NCI-H2196 (cell line): ENCODE measurements around the gene DOK7.

Source experiments
- DNase-seq: peaks from one replicate; lab custom pipeline; 2025; ENCODE audit not compliant: unreplicated experiment; lab: John Stamatoyannopoulos, UW

The DOK7 gene

GRCh38 chr4:3518941-3519340 is 55.8 kb downstream of the DOK7 start:
- no peak for DNase-seq

- no peak for DNase-seq
These were observed 56.6 kb downstream of the DOK7 start for GRCh38 chr4:3519468-3520264.

GRCh38 chr4:3520276-3520675 is 57.2 kb downstream of the DOK7 start:
- no peak for DNase-seq

GRCh38 chr4:3520796-3521600 is 57.9 kb downstream of the DOK7 start:
- no peak for DNase-seq

- no peak for DNase-seq
These were observed 58.7 kb downstream of the DOK7 start for GRCh38 chr4:3521621-3522325.

GRCh38 chr4:3522326-3522640 is 59.2 kb downstream of the DOK7 start:
- no peak for DNase-seq

- no peak for DNase-seq
These were observed 59.5 kb downstream of the DOK7 start for GRCh38 chr4:3522651-3523050.

- no peak for DNase-seq
These were observed 60.1 kb downstream of the DOK7 start for GRCh38 chr4:3523146-3523627.

GRCh38 chr4:3523628-3524221 is 60.6 kb downstream of the DOK7 start:
- no peak for DNase-seq

GRCh38 chr4:3524349-3524748 is 61.2 kb downstream of the DOK7 start:
- DNase-seq = no peak

GRCh38 chr4:3524920-3525319 is 61.8 kb downstream of the DOK7 start:
- no peak for DNase-seq

GRCh38 chr4:3525532-3526430 is 62.7 kb downstream of the DOK7 start:
- DNase-seq = no peak

GRCh38 chr4:3526456-3526855 is 63.4 kb downstream of the DOK7 start:
- DNase-seq = no peak

GRCh38 chr4:3527101-3527913 is 64.2 kb downstream of the DOK7 start:
- DNase-seq = no peak

- DNase-seq = no peak
These were observed 65.1 kb downstream of the DOK7 start for GRCh38 chr4:3527914-3528876.

GRCh38 chr4:3529363-3529762 is 66.3 kb downstream of the DOK7 start:
- no peak for DNase-seq

GRCh38 chr4:3530051-3530450 is 66.9 kb downstream of the DOK7 start:
- DNase-seq = no peak

GRCh38 chr4:3530663-3531254 is 67.7 kb downstream of the DOK7 start:
- no peak for DNase-seq
